ENCODE results near the gene PREX1. TPM values are rescaled to one million over a fixed set of nuclear protein-coding genes. Genes with fewer than 3 reads are reported as not detected.

PREX1 gene
- total and polyA plus RNA-seq, 9 donors: 3.8 to 13.6 (median 6.7) TPM

DNA sequence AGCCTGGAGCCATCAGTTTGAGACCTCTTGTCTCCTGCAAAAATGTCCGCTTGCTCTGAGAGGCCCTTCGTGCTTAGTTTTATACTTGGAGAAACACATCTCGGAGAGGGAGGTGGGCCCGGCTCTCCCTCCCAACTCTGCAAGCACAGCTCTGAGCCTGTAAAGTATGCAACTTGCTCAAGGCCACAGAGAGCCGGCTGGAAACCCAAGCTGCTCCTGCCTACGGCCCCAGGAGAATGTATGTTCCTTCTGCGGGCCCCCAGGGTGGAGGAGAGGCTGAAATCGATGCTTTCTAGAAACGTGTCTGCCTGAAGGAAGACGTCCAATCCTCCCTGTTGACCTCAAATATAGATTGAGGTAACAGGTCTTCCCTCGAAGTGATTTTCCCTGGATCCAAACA is 205.4 kb downstream of the PREX1 start:
- H3K4me3 ChIP-seq: no peak overlapping the region
- H3K27me3 ChIP-seq: no peaks in the 10 kb centered on the region
- 8 to 30% (median 9%) methylated on average over 11 of the region's 11 CpGs for WGBS, 3 donors
- H3K36me3 ChIP-seq: no peaks in the 10 kb centered on the region
- peaks cover 14% of the 10 kb centered on the region for H3K4me1 ChIP-seq (ENCODE audit: insufficient read depth)
- no peak for TF ChIP-seq POLR2A (IDR thresholded peaks at IDR 0.05)
- no peak for TF ChIP-seq CTCF (IDR thresholded peaks at IDR 0.05)
- no peak for TF ChIP-seq EP300 (IDR thresholded peaks at IDR 0.05)
- DNase-seq: peak; percentile 31 to 66 (median 55)
- intact Hi-C loops (cut with DNase I): loop anchor here (5.0 to 10.0 kb wide), 3 partner anchors 428 to 960 kb away; partner anchors contain the start of gene SULF2 (in 2 of the 4)
- peak overlapping the region in 1 of 2 donors; percentile 4 for H3K27ac ChIP-seq
- H3K9me3 ChIP-seq: no peaks in the 10 kb centered on the region

DNA sequence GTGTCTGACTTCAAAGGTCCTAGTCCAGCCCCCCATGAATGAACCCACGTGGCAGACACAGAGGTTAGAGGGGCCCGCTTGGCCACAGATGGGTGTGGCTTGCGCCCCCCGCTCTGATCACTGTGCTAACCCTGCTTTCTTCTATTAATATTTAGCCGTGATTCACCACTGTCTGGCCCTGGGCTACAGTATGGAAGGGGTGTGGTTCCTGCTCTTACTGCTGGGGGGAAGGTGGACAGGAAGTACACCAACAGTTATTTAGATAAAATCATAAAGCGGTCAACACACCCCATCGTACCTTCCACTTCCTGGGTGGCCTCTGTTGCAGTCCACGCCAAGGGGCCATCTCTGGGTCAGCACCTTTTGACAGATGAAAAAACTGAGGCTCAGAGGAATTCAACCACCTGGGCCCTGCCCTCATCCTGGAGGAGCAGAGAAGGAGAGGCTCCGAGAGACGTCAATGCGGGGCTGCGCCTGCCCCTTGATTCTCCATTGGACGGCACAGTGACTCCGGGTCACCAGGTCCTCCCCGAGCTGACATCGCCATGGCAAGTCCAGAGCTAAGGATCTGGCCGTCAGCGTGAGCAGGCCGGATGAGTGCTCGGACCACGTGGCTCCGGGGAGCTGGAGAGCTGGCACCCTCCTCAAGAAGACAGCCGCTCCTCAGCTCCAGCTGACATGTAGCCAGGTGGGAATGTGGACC is 206.3 kb downstream of the PREX1 start:
- H3K27me3 ChIP-seq: no peaks in the 10 kb centered on the region
- no peak overlapping the region for H3K4me3 ChIP-seq
- no peaks in the 10 kb centered on the region for H3K9me3 ChIP-seq
- H3K36me3 ChIP-seq: no peaks in the 10 kb centered on the region
- DNase-seq: peak in 1 of 5 donors; percentile 40
- intact Hi-C loops (cut with DNase I): loop anchor here (1.0 to 10.0 kb wide), 4 partner anchors 427 to 959 kb away; partner anchors contain the start of gene SULF2 (in 2 of the 4)
- peak overlapping the region in 1 of 2 donors; percentile 4 for H3K27ac ChIP-seq
- H3K4me1 ChIP-seq (ENCODE audit: insufficient read depth): peaks cover 13% of the 10 kb centered on the region
- no peak for TF ChIP-seq POLR2A (IDR thresholded peaks at IDR 0.05)
- TF ChIP-seq EP300 (IDR thresholded peaks at IDR 0.05): no peak
- TF ChIP-seq CTCF (IDR thresholded peaks at IDR 0.05): no peak
- WGBS, 3 donors: 54 to 64% (median 55%) methylated on average over 23 of the region's 23 CpGs

DNA sequence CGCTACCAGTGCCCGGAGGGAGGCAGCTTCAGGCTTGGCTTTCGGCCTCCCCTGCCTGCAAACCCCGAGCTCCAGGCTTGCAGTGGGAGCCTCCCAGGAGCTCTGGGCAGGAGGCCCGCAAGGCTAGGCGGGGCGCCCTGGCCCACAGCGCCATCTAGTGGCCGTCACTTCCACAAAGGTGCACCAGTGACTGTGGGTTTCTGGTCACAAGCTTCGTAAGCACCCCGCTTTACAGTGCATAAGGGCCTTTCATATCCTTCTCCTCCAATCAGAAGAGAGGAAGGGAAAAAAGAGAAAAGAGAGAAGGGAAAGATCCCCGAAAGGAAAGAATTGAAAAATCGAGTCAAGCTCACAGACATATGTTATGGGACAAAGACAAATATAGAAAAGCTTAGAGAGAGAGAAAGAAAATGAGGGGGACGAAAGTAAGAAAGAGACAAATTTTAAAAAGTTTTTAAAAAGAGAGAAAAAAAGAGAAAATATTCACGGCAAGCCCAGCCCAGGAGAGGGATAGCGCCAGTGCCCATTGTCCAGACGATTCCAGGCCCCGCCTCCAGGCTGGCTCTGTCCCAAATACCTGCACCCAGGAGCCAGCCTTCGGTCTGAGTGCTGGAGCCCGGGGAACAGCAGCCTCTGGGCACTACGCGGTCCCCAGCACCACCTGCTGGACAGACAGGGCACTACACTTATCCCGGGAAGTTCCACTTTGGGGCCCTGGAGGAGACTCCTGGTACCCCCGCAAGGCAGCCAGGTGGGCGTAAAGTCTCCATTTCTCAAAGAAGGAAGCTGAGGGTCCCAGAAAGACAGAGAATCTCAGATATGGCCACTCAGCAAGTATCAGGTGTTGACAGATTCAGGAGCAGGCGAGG is 207.1 kb downstream of the PREX1 start:
- peak overlapping the region; percentile 25 for H3K4me3 ChIP-seq
- intact Hi-C loops (cut with DNase I): loop anchor here (1.0 to 10.0 kb wide), 4 partner anchors 426 to 958 kb away; partner anchors contain the start of gene SULF2 (in 2 of the 4)
- peak overlapping the region; percentile 1 to 44 for H3K27ac ChIP-seq
- TF ChIP-seq CTCF (IDR thresholded peaks at IDR 0.05): peak; percentile 87 to 96 (median 91)
- TF ChIP-seq POLR2A (IDR thresholded peaks at IDR 0.05): no peak
- peak; percentile 90 to 97 (median 95) for DNase-seq
- peaks cover 11% of the 10 kb centered on the region for H3K4me1 ChIP-seq (ENCODE audit: insufficient read depth)
- WGBS, 3 donors: 1 to 4% (median 3%) methylated on average over 24 to 26 of the region's 26 CpGs
- H3K36me3 ChIP-seq: no peaks in the 10 kb centered on the region
- H3K27me3 ChIP-seq: no peaks in the 10 kb centered on the region
- H3K9me3 ChIP-seq: no peaks in the 10 kb centered on the region

DNA sequence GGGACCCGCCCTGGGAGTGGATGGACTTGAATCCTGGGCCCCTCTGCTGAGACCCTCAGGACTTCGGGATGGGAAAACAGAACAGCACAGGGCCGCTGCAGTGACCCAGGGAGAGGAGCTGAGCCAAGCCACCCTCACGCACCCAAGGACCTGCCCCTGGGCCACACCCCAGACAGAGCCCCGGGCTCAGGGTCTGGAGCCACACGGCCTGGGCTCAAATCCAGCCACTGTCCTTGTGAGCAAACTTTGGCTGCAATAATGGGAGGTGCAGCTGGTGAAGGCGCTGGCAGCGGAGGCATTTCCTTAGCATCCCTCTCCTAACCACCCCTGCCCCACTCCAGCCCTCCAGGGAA is 207.7 kb downstream of the PREX1 start:
- WGBS, 3 donors: 43 to 49% (median 45%) methylated on average over 8 of the region's 8 CpGs
- peaks cover 11% of the 10 kb centered on the region for H3K4me1 ChIP-seq (ENCODE audit: insufficient read depth)
- TF ChIP-seq CTCF (IDR thresholded peaks at IDR 0.05) (no peak), POLR2A (IDR thresholded peaks at IDR 0.05) (no peak), EP300 (IDR thresholded peaks at IDR 0.05) (no peak)
- intact Hi-C loops (cut with DNase I): loop anchor here (5.0 to 10.0 kb wide), 3 partner anchors 425 to 958 kb away; partner anchors contain the start of gene SULF2 (in 2 of the 4)
- no peaks in the 10 kb centered on the region for H3K9me3 ChIP-seq
- DNase-seq: peak in 1 of 5 donors; percentile 25
- H3K4me3 ChIP-seq: no peak overlapping the region
- H3K36me3 ChIP-seq: no peaks in the 10 kb centered on the region
- H3K27me3 ChIP-seq: no peaks in the 10 kb centered on the region
- H3K27ac ChIP-seq: no peak overlapping the region

Measured in ovary (tissue), 9 donors.